ENCODE measurements around the gene DNAJB1. TPM values are rescaled to one million over a fixed set of nuclear protein-coding genes. Genes with fewer than 3 reads are reported as not detected.
"Not testable (repeated sequence)": the region's sequence is repeated elsewhere in the genome, so short reads cannot be mapped to it uniquely, and the experiment has no call there.

The DNAJB1 gene
- total RNA-seq, 1 donor from 2014 or later = 113 TPM

DNA sequence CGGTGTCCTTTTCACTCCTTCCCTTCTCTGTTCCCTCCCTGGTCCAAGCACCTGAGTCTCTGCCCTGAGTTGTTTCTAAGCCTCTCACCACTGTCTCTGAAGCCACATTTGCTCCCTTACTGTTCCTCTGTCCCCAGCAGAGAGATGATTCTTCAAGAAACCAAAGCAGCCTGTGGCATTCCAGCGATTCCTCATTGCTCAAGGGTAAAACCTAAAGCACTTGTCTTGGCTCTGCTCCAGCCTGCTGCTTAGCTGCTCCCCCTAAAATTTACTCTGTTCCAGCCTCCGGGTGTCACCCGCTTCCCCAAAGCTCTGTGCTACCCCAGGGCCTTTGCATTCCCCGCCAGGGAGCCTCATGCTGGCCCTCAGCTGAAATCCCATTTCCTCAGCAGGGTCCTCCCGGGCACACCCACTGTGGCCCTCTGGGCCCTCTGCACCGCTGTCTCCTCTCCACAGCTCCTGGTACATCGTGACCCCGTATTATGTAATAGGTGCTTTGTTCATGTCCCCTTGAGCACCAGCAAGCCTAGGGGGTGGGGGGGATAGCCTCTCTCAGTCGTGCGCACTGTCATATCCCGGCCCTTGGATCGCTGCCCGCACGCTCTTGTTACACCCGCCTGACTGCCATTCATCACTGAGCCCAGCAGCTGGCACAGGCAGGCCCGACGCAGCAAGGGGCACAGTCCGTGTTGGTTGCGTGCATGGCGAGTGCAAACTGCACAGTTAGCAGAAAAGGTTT, 26.9 kb upstream of the DNAJB1 start:
- H3K36me3 Mint-ChIP-seq (ENCODE audit: low read depth) = peaks cover 14% of the 10 kb centered on the region
- no peaks in the 10 kb centered on the region for H3K9me3 Mint-ChIP-seq
- no peak overlapping the region for H3K4me3 Mint-ChIP-seq (ENCODE audit: low read depth)
- H3K4me1 Mint-ChIP-seq (ENCODE audit: low read depth) = peaks cover 6% of the 10 kb centered on the region
- H3K27ac Mint-ChIP-seq = no peak overlapping the region
- intact Hi-C loops (cut with micrococcal nuclease) = no loop called here
- DNase-seq (ENCODE audit: low spot score) = no peak
- no peaks in the 10 kb centered on the region for H3K27me3 Mint-ChIP-seq (ENCODE audit: low read depth)

DNA sequence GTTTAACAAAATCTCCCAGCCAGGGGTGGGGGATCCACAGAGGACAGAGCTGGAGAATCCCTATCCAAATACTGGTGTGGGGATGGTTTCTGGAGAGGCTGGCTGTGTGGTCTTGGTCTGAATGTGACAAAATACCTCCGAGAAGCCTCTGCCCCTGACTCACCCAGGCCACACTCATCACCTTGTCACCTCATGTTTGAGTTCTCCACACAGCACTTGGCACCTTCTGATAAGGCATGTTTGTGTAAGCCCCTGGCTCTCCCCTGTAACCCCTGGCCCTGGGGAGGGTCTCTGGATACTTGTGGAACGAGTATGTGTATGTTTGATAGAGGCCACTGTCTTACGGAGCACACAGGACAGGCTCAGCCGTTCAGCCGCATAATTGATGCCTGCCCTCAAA, 25.9 kb upstream of the DNAJB1 start:
- peaks cover 4% of the 10 kb centered on the region for H3K4me1 Mint-ChIP-seq (ENCODE audit: low read depth)
- intact Hi-C loops (cut with micrococcal nuclease) = no loop called here
- H3K9me3 Mint-ChIP-seq = no peaks in the 10 kb centered on the region
- H3K27me3 Mint-ChIP-seq (ENCODE audit: low read depth) = no peaks in the 10 kb centered on the region
- H3K36me3 Mint-ChIP-seq (ENCODE audit: low read depth) = peaks cover 17% of the 10 kb centered on the region
- no peak overlapping the region for H3K4me3 Mint-ChIP-seq (ENCODE audit: low read depth)
- H3K27ac Mint-ChIP-seq = no peak overlapping the region
- DNase-seq (ENCODE audit: low spot score) = no peak

DNA sequence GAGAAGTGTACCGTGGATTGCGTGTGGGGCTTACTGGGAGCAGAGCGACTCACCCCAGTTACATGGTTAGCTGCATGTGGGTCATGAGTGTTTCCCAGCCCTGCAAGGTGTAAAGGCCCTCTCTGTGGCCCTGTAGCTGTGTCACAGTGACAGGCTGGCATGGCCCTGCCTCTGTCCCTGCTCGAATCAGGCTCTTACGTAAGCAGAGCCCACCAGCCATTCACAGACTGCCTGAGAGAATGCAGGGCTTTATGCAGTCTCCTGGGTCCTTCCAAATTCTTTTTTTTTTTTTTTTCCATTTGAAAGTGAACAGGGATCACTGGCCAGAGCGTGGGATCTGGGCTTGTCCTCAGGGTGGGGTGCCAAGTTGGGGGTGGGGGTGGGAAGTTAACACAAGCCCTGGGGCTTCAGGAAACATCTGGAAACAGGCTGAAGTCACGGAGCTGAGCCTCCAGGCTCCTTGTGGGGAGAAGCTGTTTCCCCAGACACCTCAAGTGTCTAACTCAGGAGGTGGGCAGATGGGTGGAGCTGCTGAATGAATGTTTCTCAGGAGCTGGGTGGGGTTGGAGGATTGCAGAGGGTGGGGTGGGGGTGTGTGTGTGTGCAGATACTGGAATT, 24.6 kb upstream of the DNAJB1 start:
- intact Hi-C loops (cut with micrococcal nuclease) = no loop called here
- Mint-ChIP-seq H3K27me3 (ENCODE audit: low read depth) (no peaks in the 10 kb centered on the region), H3K4me3 (ENCODE audit: low read depth) (no peak overlapping the region), H3K9me3 (no peaks in the 10 kb centered on the region), H3K36me3 (ENCODE audit: low read depth) (peaks cover 10% of the 10 kb centered on the region), H3K27ac (no peak overlapping the region), H3K4me1 (ENCODE audit: low read depth) (peaks cover 4% of the 10 kb centered on the region)
- no peak for DNase-seq (ENCODE audit: low spot score)

- H3K27ac Mint-ChIP-seq; H3K4me1 Mint-ChIP-seq (ENCODE audit: low read depth); H3K4me3 Mint-ChIP-seq (ENCODE audit: low read depth); intact Hi-C loops (cut with micrococcal nuclease); H3K27me3 Mint-ChIP-seq (ENCODE audit: low read depth); DNase-seq (ENCODE audit: low spot score); H3K9me3 Mint-ChIP-seq: not testable (repeated sequence)
- H3K36me3 Mint-ChIP-seq (ENCODE audit: low read depth) = peaks cover 10% of the 10 kb centered on the region
These were observed 23.8 kb upstream of the DNAJB1 start for GRCh38 chr19:14541979-14542378.

DNA sequence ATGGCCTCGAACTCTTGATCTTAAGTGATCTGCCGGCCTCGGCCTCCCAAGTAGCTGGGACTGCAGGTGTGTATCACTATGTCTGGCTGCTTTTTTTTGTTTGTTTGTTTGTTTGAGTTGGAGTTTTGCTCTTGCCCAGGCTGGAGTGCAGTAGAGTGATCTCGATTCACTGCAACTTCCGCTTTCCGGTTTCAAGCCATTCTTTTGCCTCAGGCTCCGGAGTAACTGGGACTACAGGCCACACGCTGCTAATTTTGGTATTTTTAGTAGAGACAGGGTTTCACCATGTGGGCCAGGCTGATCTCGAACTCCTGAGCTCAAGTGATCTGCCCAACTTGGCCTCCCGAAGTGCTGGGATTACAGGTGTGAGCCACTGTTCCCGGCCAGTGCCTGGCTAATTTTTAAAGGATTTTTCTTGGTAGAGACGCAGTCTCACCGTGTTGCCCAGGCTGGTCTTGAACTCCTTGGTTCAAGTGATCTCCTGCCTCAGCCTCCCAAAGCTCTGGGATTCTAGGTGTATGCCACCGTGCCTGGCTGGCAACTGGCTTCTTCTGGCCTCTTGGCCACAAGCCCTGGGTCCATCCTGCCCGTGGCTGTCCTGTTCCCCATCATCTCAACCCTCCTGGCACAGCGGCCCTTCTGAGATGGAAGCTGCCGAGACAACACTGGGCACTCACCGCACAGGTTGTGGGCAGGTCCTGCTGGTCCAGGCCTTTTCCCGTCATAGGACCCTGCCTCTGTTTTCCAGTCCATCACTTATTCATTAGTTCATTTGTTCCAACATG, 22.7 kb upstream of the DNAJB1 start:
- no peak for DNase-seq (ENCODE audit: low spot score)
- intact Hi-C loops (cut with micrococcal nuclease) = no loop called here
- Mint-ChIP-seq H3K4me1 (ENCODE audit: low read depth) (peaks cover 7% of the 10 kb centered on the region), H3K36me3 (ENCODE audit: low read depth) (peaks cover 10% of the 10 kb centered on the region), H3K27me3 (ENCODE audit: low read depth) (no peaks in the 10 kb centered on the region), H3K4me3 (ENCODE audit: low read depth) (no peak overlapping the region), H3K9me3 (no peaks in the 10 kb centered on the region), H3K27ac (no peak overlapping the region)

GRCh38 chr19:14536926-14537692, 18.9 kb upstream of the DNAJB1 start:
- no peaks in the 10 kb centered on the region for H3K27me3 Mint-ChIP-seq (ENCODE audit: low read depth)
- peak; percentile 56 for DNase-seq (ENCODE audit: low spot score)
- intact Hi-C loops (cut with micrococcal nuclease) = no loop called here
- peaks cover 15% of the 10 kb centered on the region for H3K36me3 Mint-ChIP-seq (ENCODE audit: low read depth)
- no peak overlapping the region for H3K27ac Mint-ChIP-seq
- H3K9me3 Mint-ChIP-seq = no peaks in the 10 kb centered on the region
- no peak overlapping the region for H3K4me3 Mint-ChIP-seq (ENCODE audit: low read depth)
- H3K4me1 Mint-ChIP-seq (ENCODE audit: low read depth) = peaks cover 11% of the 10 kb centered on the region

DNA sequence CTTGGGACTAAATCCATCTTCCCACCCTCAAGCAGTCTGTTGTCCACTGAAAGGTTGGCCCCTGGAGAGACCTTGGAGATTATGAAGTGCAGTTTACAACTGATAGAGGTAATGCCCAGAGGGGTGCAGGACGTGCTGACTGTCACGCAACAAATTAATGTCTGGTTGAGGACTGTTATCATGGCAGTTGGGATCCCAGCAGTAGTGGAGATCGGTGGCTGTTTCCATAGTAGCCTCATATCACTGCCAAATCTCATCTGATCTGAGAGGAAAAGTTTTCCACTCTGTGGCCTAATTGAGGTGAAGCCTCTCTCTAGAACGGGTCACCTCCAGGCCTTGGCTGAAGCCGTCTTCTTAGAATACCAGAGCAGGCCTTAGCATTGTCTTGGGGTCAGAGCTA, 15.3 kb upstream of the DNAJB1 start:
- Mint-ChIP-seq H3K36me3 (ENCODE audit: low read depth) (peaks cover 4% of the 10 kb centered on the region), H3K27me3 (ENCODE audit: low read depth) (no peaks in the 10 kb centered on the region)

DNA sequence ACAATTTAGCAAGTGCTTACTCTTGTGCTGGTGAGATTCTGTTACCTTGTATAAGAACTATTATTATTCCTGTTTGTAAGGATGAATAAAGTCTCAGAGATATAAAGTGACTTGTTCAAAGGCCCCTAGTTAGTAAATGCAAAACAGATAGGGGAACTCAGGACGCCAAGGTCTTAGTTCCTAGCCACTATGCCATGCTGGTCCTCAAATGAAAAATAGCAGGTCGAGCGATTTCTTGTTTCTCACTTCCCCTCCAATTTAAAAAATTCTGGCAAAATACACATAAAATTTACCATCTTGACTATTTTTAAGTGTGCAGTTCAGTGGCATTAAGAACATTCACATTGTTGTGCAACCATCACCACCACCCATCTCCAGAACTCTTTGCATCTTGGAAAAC, 12.3 kb upstream of the DNAJB1 start:
- Mint-ChIP-seq H3K27ac (peak overlapping the region; percentile 33), H3K4me1 (ENCODE audit: low read depth) (peaks cover 17% of the 10 kb centered on the region), H3K27me3 (ENCODE audit: low read depth) (no peaks in the 10 kb centered on the region), H3K36me3 (ENCODE audit: low read depth) (peaks cover 4% of the 10 kb centered on the region), H3K9me3 (no peaks in the 10 kb centered on the region), H3K4me3 (ENCODE audit: low read depth) (peak overlapping the region; percentile 95)
- DNase-seq (ENCODE audit: low spot score) = no peak
- intact Hi-C loops (cut with micrococcal nuclease) = no loop called here

More for the DNA sequence above, 15.3 kb upstream of the DNAJB1 start:
- H3K9me3 Mint-ChIP-seq = no peaks in the 10 kb centered on the region
- H3K27ac Mint-ChIP-seq = peak overlapping the region; percentile 24
- intact Hi-C loops (cut with micrococcal nuclease) = no loop called here
- H3K4me1 Mint-ChIP-seq (ENCODE audit: low read depth) = peaks cover 20% of the 10 kb centered on the region
- no peak for DNase-seq (ENCODE audit: low spot score)
- no peak overlapping the region for H3K4me3 Mint-ChIP-seq (ENCODE audit: low read depth)

DNA sequence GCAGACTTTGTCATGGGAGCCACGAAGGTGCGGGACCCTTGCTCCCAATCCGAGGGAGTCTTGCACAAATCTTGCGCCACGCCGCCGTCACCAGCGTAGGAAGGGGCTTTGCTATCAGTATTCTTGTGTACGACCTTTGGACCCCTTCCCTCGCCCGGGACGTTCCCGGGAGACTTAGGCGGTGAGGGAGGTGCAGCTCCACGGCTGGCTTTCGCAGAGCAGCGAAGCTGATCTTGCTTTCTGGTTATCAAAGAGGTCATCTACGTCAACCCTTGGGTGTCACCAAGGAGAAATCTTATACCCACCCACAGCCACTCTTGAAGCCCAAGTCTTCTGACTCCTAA, 11.8 kb upstream of the DNAJB1 start:
- no peak for DNase-seq (ENCODE audit: low spot score)
- Mint-ChIP-seq H3K27me3 (ENCODE audit: low read depth) (no peaks in the 10 kb centered on the region), H3K9me3 (no peaks in the 10 kb centered on the region), H3K4me1 (ENCODE audit: low read depth) (peaks cover 17% of the 10 kb centered on the region), H3K36me3 (ENCODE audit: low read depth) (peaks cover 4% of the 10 kb centered on the region), H3K27ac (peak overlapping the region; percentile 97), H3K4me3 (ENCODE audit: low read depth) (peak overlapping the region; percentile 95)
- intact Hi-C loops (cut with micrococcal nuclease) = no loop called here

DNA sequence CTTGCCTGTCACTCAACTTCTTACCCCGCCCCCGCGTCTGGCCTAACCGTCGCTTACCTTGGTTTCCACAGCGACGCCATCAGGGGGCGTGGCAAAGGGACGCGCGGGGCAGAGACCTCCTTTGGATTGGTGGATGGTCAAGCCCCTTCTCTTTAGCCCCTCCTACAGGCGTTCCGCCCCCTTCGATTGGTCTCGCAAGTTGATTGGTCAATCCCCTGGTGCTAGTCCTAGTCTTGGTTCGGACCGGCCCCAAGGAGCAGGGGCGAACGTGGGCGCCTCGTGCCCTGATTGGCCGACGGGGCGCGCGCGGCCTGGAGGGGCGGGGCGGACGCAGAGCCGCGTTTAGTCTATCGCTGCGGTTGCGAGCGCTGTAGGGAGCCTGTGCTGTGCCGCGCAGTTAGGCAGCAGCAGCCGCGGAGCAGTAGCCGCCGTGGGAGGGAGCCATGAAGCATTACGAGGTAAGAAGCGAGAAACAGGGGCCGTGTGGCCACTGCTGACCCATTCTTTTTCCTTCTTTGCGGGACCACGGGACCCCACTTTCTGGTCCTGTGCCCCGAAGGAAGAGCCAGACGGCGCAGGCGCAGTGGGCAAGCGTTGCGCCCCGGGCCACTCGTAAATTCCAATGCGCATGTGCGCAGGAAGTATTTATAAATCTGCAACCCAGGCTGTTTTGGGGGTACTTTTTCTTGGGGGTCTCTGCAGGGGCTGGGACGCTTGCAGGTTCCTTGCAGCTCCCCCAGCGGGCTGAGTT, 11.2 kb upstream of the DNAJB1 start, which contains the start of gene TECR:
Gene TECR, plus strand, starts transcription at position 341 of the 751 bp plus-strand sequence. Its CDS starts 103 bp downstream, at position 444.
- Mint-ChIP-seq H3K4me1 (ENCODE audit: low read depth) (peaks cover 17% of the 10 kb centered on the region), H3K9me3 (no peaks in the 10 kb centered on the region), H3K4me3 (ENCODE audit: low read depth) (peak within 1 kb of the TSS; percentile 95), H3K27ac (peak within 1 kb of the TSS; percentile 97), H3K27me3 (ENCODE audit: low read depth) (no peaks in the 10 kb centered on the region), H3K36me3 (ENCODE audit: low read depth) (peaks cover 4% of the 10 kb centered on the region)
- DNase-seq (ENCODE audit: low spot score) = peak; percentile 100
- intact Hi-C loops (cut with micrococcal nuclease) = loop anchor here (1.0 kb wide), 1 partner anchor 11 kb away; the partner anchor contains the start of gene DNAJB1

DNA sequence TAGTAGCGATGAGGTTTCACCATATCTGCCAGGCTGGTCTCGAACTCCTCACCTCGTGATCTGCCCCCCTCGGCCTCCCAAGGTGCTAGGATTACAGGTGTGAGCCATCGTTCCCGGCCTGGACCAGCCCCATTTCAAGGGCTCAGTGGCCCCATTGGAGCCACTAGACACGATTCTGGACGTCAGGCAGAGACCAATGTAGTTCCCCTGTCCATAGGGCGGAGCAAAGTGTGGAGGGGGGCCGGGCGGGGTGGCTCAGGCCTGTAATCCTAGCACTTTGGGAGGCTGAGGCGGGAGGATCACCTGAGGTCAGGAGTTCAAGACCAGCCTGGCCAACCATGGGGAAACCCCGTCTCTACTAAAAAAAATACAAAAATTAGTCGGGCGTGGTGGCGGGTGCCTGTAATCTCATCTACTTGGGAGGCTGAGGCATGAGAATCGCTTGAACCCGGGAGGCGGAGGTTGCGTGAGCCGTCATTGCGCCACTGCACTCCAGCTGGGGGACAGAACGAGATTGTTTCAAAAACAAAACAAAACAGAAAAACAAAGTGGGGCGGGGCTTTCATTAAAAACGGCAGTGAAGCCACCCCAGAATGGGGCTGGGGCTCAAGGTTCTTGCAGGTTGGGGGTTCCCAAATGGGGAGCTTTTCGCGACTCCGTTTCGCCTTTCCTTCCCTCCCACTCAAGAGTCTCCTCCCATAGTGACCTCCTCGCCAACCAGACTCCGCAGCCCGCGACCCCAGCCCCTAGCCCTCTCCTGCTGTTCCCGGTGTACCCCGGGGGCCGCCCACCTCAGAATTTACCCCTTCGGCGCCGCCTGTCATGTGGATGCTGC, 10.4 kb upstream of the DNAJB1 start:
- H3K36me3 Mint-ChIP-seq (ENCODE audit: low read depth) = peaks cover 4% of the 10 kb centered on the region

More for the DNA sequence above, 10.4 kb upstream of the DNAJB1 start:
- Mint-ChIP-seq H3K4me1 (ENCODE audit: low read depth) (peaks cover 20% of the 10 kb centered on the region), H3K27me3 (ENCODE audit: low read depth) (no peaks in the 10 kb centered on the region), H3K9me3 (no peaks in the 10 kb centered on the region), H3K4me3 (ENCODE audit: low read depth) (peak overlapping the region; percentile 95), H3K27ac (peak overlapping the region; percentile 97)
- DNase-seq (ENCODE audit: low spot score) = no peak
- intact Hi-C loops (cut with micrococcal nuclease) = loop anchor here (1.0 kb wide), 1 partner anchor 10 kb away; the partner anchor contains the start of gene DNAJB1

All from activated T-helper 2 cell treated with anti-CD3 and anti-CD28 coated beads, Interferon-gamma antibody, Interleukin-2, Interleukin-4, amounts not matched to agents 10 μg/mL and 5 μg/mL and 100 μg/mL, durations not matched to agents 14 hours and 24 hours and 36 hours (primary cell).